GM12801 (cell line): ENCODE data around the gene CAPN9.

Source experiments
- TF ChIP-seq, protein P1 (sequence below): IDR thresholded peaks from one replicate; pipeline ENCODE4 v1.5.1; 2011; ENCODE audit warnings: control low read depth; ENCODE audit not compliant: insufficient read length; ENCODE audit errors: extremely low read depth

CAPN9 gene

DNA sequence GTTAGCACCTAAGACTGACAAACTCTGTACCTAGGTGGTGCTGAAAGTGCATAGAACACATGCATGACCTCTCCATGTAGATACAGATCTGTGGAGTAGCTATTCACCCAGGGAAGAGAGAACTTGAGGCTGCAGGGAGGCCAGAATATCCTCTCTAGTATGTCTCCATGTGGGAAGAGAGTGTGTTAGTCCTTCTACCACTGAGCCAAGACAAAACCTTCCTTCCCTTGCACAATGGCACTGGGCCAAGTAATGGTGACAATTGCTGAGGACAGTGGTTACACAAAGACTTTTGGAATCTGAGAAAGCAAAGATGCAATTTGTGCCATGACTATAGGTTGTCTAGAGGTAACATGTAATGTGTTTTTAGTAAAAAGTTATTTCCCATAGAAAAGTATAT, 68.8 kb downstream of the CAPN9 start:
- TF ChIP-seq, protein P1, sequence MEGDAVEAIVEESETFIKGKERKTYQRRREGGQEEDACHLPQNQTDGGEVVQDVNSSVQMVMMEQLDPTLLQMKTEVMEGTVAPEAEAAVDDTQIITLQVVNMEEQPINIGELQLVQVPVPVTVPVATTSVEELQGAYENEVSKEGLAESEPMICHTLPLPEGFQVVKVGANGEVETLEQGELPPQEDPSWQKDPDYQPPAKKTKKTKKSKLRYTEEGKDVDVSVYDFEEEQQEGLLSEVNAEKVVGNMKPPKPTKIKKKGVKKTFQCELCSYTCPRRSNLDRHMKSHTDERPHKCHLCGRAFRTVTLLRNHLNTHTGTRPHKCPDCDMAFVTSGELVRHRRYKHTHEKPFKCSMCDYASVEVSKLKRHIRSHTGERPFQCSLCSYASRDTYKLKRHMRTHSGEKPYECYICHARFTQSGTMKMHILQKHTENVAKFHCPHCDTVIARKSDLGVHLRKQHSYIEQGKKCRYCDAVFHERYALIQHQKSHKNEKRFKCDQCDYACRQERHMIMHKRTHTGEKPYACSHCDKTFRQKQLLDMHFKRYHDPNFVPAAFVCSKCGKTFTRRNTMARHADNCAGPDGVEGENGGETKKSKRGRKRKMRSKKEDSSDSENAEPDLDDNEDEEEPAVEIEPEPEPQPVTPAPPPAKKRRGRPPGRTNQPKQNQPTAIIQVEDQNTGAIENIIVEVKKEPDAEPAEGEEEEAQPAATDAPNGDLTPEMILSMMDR, result no peak

DNA sequence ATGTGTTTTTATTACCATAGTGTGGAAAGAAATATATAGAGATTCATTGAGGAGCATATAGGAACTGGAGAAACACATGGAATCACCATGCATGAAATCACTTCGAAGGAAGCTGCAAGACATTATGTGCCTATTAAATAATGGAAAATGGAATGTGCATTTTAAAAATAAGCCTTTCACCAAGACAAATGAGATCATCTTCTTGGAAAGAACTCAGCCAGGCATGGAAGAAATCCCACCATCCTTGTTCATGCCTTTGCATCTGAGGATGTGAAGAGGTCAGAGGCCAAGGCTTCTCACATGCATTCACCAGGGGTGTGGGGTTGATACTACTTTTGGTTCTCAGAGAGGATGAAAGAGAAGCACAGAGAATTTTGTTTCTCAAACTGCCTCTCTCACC, 71.2 kb downstream of the CAPN9 start:
- TF ChIP-seq, protein P1, result no peak

DNA sequence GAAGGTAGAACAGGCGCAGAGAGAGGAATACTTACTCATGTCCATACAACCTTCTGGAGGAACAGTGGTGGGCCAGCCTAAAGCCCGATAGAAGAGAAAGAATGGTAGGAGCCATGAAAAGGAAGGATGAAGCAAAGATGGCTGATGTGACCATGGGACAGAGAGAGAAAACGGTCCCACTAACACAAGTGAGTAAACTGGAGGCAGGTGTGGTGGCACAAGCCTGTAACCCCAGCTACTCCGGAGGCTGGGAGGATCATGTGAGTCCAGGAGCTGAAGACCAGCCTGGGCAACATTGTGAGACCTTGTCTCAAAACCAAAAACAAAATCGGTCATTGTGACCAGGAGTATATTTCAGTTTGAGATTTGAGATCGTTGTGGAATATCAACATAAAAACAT, 71.7 kb downstream of the CAPN9 start:
- TF ChIP-seq, protein P1, result no peak

DNA sequence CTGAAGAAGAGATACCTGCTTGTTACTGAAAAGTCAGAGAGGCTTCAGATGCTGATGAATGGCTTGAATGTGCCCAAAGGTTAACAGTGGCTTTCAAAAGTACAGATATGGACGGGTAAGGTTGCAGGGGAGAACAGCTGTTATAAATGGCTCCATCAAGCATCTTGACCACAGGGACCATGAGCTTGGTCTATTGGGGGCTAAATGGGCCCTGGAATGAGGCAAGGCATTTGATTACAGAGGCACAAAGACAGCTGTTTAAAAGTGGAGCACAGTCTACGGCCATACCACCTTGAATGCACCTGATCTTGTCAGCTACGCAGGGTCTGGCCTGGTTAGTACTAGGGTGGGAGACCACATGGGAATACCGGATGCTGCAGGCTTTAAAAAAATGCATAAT, 72.8 kb downstream of the CAPN9 start:
- TF ChIP-seq, protein P1, result no peak

DNA sequence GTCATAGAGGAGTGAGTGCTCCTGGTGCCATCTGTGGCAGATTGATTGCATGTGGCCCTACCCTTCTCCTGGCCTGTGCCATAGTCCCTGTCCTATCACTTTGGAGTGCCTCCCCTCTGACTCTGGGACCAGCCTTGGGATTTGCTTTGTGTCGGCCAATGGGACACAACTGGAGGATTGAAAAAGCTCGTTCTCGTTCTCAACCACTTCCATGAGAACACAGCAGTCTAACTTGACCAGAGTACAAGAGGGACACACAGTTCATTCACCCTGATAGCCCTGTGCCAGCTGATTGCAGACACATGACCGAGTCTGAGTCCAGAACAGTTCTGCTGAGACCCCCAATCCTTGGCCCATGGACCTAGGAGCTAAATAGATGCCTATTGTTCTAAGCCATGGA, 73.4 kb downstream of the CAPN9 start:
- TF ChIP-seq, protein P1, result no peak

DNA sequence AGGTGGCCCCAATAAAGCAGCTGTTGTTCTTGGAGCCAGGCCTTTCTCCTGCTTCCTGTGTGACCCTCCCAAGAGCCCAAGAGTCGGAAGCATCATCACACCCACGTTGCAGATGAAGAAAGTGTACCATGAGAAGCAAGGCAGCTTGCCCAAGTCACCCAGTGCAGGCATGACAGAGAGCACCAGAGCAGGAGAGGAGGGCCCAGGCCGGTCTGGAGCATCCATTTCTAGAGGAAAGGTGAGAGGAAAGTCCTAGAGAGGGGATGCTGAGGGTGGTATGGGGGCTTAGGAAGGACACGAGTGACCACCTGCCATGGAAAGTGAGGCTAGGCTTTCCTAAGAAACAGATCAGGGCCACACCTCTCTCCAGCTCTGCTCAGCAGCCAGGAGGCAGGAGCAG, 74.2 kb downstream of the CAPN9 start:
- TF ChIP-seq, protein P1, result no peak

DNA sequence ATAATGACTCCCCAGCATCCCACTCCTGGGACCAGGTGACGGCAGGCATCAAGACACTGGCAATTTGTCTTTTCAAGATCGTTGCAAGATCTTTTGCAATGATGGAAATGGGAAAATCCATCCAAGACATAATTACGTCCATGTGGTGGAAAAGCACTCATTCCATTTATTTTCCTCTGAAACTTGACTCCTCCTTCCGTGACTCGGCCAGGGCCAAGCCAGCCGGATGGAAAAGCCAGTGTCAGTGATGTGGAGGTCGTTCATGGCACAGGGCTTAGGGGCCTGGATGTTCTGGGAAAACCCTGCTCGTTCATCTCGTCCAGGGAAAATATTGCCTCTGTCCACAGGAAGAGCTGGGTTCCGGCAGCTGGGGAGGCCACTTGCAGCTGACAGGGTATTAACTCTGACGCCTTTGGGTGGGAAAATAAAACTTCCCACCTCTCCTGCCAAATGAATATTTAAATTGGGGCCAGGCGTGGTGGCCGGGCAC, 74.9 kb downstream of the CAPN9 start:
- TF ChIP-seq, protein P1, result no peak

DNA sequence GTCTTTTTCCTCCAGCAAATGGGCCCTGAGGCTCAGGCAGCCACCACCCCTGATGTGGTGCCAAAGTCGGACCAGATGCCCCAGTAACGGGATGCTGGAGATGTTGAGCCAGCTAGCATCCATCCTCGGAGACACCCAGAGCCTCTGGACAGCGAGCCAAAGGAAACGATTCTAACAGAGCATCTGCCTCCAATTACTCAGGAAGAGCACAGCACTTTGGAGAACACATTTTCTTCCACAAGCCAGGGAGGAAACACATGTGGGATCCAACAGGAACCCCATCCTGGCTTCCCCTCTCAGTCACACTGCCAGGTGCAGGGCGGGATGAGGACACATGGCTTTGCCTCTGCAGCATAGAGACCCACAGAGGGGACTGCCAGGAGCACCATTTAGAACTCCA, 76.2 kb downstream of the CAPN9 start:
- TF ChIP-seq, protein P1, result no peak
